Endometrial microvascular endothelial cells (primary cell): ENCODE measurements around the gene DNAH8. TPM values are rescaled to one million over a fixed set of nuclear protein-coding genes. Genes with fewer than 3 reads are reported as not detected.

Experiments
- in situ Hi-C: cut with HindIII; loops from 2 replicates; pipeline ENCODE4 v1.10.0; 2017; ENCODE audit warnings: low sequenced_read_pairs, low pct_unique_long_range_greater_than_20kb; ENCODE audit errors: inconsistent ontology term
- total RNA-seq: library from RNA; depleted of rRNA; stranded (reverse); fragments of >200 nt; gene quantifications from one replicate; pipeline ENCODE4 v1.2.3, GENCODE V29; 2015; ENCODE audit errors: inconsistent ontology term

The DNAH8 gene
- total RNA-seq, 1 donor from 2014 or later, result 0.09 TPM

- in situ Hi-C loops, result no loop called here
Observed at GRCh38 chr6:39020136-39020535, 305.0 kb downstream of the DNAH8 start.

GRCh38 chr6:39021041-39021440 lies 305.9 kb downstream of the DNAH8 start:
- in situ Hi-C loops, result no loop called here

- in situ Hi-C loops, result no loop called here
Observed at GRCh38 chr6:39021779-39022178, 306.7 kb downstream of the DNAH8 start.

- in situ Hi-C loops, result no loop called here
Observed at GRCh38 chr6:39026175-39026574, 311.1 kb downstream of the DNAH8 start.

GRCh38 chr6:39029156-39030011 lies 314.3 kb downstream of the DNAH8 start:
- in situ Hi-C loops, result no loop called here

GRCh38 chr6:39035681-39036080 lies 320.6 kb downstream of the DNAH8 start:
- in situ Hi-C loops, result no loop called here

- in situ Hi-C loops, result no loop called here
Observed at GRCh38 chr6:39037082-39037508, 322.0 kb downstream of the DNAH8 start.

- in situ Hi-C loops, result no loop called here
Observed at GRCh38 chr6:39037707-39038106, 322.6 kb downstream of the DNAH8 start.

GRCh38 chr6:39040080-39040673 lies 325.1 kb downstream of the DNAH8 start:
- in situ Hi-C loops, result no loop called here

- in situ Hi-C loops, result no loop called here
Observed at GRCh38 chr6:39041072-39041471, 326.0 kb downstream of the DNAH8 start.

GRCh38 chr6:39043776-39044175 lies 328.7 kb downstream of the DNAH8 start:
- in situ Hi-C loops, result no loop called here

GRCh38 chr6:39044181-39044580 lies 329.1 kb downstream of the DNAH8 start:
- in situ Hi-C loops, result no loop called here

- in situ Hi-C loops, result no loop called here
Observed at GRCh38 chr6:39047434-39048327, 332.6 kb downstream of the DNAH8 start.

GRCh38 chr6:39048481-39049399 lies 333.6 kb downstream of the DNAH8 start, which contains the start of gene GLP1R:
GLP1R (plus strand) TSS chr6:39048781; CDS start chr6:39048841, 60 bp downstream.
- in situ Hi-C loops, result no loop called here

- in situ Hi-C loops, result no loop called here
Observed at GRCh38 chr6:39049575-39050283, 334.6 kb downstream of the DNAH8 start.

GRCh38 chr6:39050453-39051112 lies 335.5 kb downstream of the DNAH8 start:
- in situ Hi-C loops, result no loop called here

- in situ Hi-C loops, result no loop called here
Observed at GRCh38 chr6:39051399-39052122, 336.4 kb downstream of the DNAH8 start.
